GM19467 (cell line): ENCODE data around the gene ODR4.
"Not testable (repeated sequence)": the region's sequence is repeated elsewhere in the genome, so short reads cannot be mapped to it uniquely, and the experiment has no call there.

Source experiments
- ATAC-seq: cut with Tn5 transposase; IDR thresholded peaks from one replicate; pipeline ENCODE4 v1.9.1; 2021; ENCODE audit warnings: mild to moderate bottlenecking, moderate library complexity; ENCODE audit not compliant: unreplicated experiment

Gene ODR4

GRCh38 chr1:186375152-186375928 is at the start of gene ODR4, which contains the start of gene TPR:
ODR4 (plus strand) TSS chr1:186375838; CDS start chr1:186379786, 3,948 bp downstream.
TPR (minus strand) TSS chr1:186375253; CDS start chr1:186375028, 225 bp downstream.
- ATAC-seq = peak; percentile 84

GRCh38 chr1:186326009-186326408 is 49.6 kb upstream of the ODR4 start:
- ATAC-seq = no peak

GRCh38 chr1:186327331-186327730 is 48.3 kb upstream of the ODR4 start:
- ATAC-seq = no peak

DNA sequence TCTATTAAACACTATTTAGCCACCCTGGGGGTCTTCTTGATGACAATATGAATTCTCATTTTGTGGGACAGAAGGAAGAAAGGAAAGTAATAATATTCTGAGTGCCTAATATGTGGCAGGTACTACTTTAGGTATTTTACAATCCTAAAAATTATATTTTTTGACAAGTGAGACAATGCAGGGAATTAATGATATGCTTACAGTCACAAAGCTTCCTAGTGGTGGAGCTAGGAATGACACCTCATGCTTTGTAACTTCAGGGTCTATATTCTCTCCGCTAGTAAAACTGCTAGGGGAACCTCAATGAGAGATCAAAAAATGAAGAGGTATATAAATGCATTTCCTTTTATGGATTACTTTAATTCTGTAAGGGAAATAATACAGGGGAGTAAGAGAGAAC is 44.9 kb upstream of the ODR4 start:
- no peak for ATAC-seq

GRCh38 chr1:186337554-186337953 is 38.1 kb upstream of the ODR4 start:
- ATAC-seq = no peak

- ATAC-seq = no peak
These were observed 34.9 kb upstream of the ODR4 start for GRCh38 chr1:186340772-186341171.

GRCh38 chr1:186347837-186348691 is 27.6 kb upstream of the ODR4 start:
- ATAC-seq = not testable (repeated sequence)

GRCh38 chr1:186374303-186375151 is 1.1 kb upstream of the ODR4 start:
- peak; percentile 22 for ATAC-seq

- ATAC-seq = no peak
These were observed 286 bp downstream of the ODR4 start for GRCh38 chr1:186375929-186376319.

DNA sequence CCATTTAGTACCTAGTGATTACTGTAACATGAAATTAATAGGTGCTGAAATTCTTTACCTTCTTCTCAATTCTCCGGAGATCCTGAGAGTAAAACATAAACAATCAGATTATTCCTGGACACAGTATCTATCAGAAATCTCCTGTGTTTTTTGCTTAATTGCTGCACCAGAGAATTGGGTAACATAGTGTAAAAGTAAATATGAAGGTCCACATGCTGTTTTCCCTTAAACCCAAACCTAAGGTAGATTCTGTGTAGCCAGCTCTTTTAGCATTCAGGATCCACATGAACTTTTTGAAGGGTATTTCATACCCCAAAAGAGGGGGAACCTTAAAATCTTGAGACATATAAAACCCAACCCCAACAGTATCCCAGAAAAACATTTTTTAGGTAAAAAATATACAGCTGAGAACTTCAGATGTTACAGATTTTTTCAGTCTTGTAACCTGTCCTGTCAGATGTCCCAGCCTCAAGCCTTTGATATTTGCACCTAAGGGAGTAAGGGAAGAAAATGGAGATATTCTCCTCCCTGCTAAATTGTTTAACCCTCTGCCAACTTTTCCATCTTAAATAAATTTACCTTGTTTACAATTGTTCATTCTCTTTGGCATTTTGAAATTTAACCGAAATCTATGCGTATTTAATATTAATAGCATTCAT is 11.2 kb downstream of the ODR4 start:
- no peak for ATAC-seq

DNA sequence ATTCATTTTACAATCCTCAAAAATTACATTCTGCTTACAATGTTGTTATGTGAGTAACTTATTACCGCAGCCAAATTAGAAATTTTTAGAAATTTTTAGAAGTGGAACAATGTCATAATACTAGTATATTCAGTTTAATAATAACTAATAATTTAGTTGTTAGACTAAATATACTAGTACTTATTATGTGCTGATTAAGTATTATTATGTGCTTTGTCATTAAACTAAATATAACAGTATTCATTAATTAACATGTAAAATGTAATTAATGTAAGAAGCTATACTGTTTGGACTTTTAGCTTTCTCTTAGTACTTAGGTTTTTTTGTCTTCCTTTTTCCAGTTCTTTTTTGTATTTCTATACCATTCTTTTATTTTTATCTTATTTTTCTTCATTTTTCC is 15.3 kb downstream of the ODR4 start:
- no peak for ATAC-seq

DNA sequence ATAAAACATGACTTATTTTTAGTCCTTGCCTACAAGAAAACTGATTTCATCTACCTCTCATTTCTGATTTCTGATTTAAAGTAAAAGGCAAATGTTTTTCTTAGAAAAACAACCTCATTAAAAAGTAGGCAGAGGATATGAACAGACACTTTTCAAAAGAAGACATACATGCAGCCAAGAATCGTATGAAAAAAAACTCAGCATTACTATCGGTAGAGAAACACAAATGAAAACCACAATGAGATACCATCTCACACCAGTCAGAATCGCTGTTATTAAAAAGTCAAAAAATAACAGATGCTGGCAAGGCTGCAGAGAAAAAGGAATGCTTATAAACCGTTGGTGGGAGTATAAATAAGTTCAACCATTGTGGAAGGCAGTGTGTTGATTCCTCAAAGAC is 16.2 kb downstream of the ODR4 start:
- no peak for ATAC-seq

GRCh38 chr1:186392711-186393110 is 17.1 kb downstream of the ODR4 start:
- ATAC-seq = not testable (repeated sequence)

DNA sequence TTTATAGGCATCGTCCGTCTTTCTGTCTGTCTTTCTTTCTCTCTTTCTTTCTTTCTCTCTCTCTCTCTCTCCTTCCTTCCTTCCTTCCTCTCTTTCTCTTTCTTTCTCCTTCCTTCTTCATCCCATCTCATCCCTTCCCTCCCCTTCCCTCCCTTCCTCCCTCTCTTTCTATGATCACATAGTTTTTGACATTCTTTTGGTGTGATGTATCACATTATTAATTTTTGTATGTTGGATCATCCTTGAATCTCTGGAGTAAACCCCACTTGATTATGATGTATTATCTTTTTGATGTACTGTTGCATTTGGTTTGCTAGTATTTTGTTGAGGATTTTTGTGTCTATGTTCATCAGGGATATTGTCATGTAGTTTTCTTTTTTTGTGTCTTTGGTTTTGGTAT is 25.8 kb downstream of the ODR4 start:
- ATAC-seq = not testable (repeated sequence)

GRCh38 chr1:186403632-186404031 is 28.0 kb downstream of the ODR4 start:
- no peak for ATAC-seq

- peak; percentile 54 for ATAC-seq
These were observed 28.9 kb downstream of the ODR4 start for GRCh38 chr1:186404454-186405051.

DNA sequence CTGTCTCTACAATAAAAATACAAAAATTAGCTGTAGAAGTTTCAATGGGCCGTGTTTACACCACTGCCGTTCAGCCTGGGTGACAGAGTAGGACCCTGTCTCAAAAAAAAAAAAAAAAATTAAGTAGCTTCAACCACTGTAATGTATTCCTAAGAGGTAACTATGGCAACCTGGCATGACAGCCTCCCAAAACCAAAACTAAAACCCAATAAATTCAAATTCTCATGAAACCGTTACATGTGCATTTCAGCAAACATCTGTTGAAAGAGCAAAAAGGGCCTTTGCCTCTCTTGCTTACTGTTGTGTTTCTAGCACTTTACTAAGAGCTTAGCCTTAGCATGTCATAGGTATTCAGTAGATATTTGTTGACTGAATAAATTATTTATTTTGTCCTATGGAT is 33.5 kb downstream of the ODR4 start:
- ATAC-seq = peak; percentile 65

GRCh38 chr1:186413319-186413718 is 37.7 kb downstream of the ODR4 start:
- ATAC-seq = no peak

GRCh38 chr1:186418503-186418902 is 42.9 kb downstream of the ODR4 start:
- ATAC-seq = no peak

- ATAC-seq = no peak
These were observed 44.7 kb downstream of the ODR4 start for GRCh38 chr1:186420311-186420710.
